Uterus (tissue), 2 donors: ENCODE data around the gene C8A.

Source experiments
- CTCF ChIP-seq, 4 experiments: fragments of 200-600 bp in 2 of 4; fragments of 450-650 bp in 2 of 4; sonication (generic) in 2 of 4; IDR thresholded peaks; one replicate each; pipeline ENCODE4 v1.5.1; 2016 to 2019; ENCODE audit warnings: antibody characterized with exemption in 4 of 4, mild to moderate bottlenecking in 2 of 4, moderate library complexity in 1 of 4
- POLR2A ChIP-seq, 2 donors: fragments of 450-650 bp; IDR thresholded peaks; one replicate each; pipeline ENCODE4 v1.6.1; 2016; ENCODE audit warnings: antibody characterized with exemption in 2 of 2, mild to moderate bottlenecking in 1 of 2, moderate library complexity in 1 of 2

DNA sequence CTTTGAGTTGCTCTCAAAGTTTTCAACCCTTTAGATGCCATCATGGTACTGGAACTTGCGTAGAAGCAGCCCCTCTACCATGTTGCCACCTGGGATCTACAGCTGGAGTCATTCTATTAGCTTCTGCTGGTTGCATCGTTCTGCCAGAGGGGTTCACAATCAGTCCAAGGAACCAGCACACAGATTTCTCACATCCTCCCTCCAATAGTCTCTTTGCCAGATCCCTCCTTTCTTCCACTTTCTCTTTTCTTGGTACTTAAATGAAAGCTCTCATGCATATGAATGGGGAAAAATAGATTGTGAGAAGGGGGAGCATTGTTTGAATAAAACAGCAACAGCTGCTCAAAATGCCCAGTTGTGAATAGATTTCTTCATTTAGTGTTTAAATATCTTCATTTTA is 4.2 kb upstream of the C8A start:
- TF ChIP-seq CTCF (IDR thresholded peaks at IDR 0.05) (no peak), POLR2A (IDR thresholded peaks at IDR 0.05) (no peak)
